HEK293T (cell line): Measurements from ENCODE around the gene RNF187.

Experiments
- ELF4 ChIP-seq: fragments of 450-650 bp; IDR thresholded peaks from 2 replicates; pipeline ENCODE4 v1.6.1; 2017; ENCODE audit warnings: antibody characterized with exemption
- HDGF ChIP-seq: fragments of 450-650 bp; IDR thresholded peaks from 2 replicates; pipeline ENCODE4 v1.6.1; 2017; ENCODE audit warnings: antibody characterized with exemption, borderline replicate concordance
- SUZ12 ChIP-seq: fragments of 450-650 bp; IDR thresholded peaks from 2 replicates; pipeline ENCODE4 v1.6.1; 2016; ENCODE audit warnings: mild to moderate bottlenecking

DNA sequence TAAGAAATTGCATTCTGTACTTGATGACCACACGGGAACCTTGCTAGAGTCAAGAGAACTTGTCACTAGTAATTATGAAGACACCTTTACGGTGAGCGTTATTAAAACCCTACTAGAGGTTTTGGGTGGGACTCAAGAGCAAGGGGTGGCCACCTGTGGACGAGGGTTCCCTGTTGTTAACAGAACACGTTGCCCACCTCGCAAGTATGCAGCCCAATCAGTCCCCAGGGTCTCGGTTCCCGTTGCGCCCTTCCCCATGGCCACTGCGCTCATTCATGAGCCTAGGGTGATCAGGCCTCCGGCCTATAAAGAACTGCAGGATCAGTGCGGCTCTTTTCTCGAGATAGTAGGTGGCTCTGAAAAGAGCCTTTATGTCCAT lies 30.2 kb upstream of the RNF187 start:
- TF ChIP-seq HDGF (no peak), ELF4 (no peak), SUZ12 (no peak)
